ENCODE data around the gene NELFCD.
"Not testable (repeated sequence)": the region's sequence is repeated elsewhere in the genome, so short reads cannot be mapped to it uniquely, and the experiment has no call there.

Gene NELFCD

DNA sequence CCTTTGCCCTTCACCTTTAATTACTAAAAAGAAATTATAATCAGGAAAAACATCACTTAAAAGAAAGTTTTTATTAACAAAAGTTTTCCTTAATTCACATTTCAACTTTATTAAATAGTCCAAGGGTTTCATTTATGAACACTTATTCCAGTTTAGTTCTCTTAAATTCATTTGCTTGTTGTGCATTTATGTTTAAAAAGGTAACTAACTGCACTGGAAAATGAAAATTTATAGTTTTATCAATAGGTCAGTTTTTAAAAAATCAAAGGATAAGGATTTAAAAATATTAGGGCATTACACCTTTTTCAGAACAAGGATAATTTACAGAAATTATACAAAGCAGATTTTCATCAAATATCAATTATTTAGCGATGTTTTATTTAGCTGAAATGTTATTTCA, 52.0 kb downstream of the NELFCD start:
- TF ChIP-seq, protein P1, sequence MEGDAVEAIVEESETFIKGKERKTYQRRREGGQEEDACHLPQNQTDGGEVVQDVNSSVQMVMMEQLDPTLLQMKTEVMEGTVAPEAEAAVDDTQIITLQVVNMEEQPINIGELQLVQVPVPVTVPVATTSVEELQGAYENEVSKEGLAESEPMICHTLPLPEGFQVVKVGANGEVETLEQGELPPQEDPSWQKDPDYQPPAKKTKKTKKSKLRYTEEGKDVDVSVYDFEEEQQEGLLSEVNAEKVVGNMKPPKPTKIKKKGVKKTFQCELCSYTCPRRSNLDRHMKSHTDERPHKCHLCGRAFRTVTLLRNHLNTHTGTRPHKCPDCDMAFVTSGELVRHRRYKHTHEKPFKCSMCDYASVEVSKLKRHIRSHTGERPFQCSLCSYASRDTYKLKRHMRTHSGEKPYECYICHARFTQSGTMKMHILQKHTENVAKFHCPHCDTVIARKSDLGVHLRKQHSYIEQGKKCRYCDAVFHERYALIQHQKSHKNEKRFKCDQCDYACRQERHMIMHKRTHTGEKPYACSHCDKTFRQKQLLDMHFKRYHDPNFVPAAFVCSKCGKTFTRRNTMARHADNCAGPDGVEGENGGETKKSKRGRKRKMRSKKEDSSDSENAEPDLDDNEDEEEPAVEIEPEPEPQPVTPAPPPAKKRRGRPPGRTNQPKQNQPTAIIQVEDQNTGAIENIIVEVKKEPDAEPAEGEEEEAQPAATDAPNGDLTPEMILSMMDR (conservative IDR thresholded peaks at IDR 0.05; ENCODE audit: low read depth, low read length): no peak
- DNase-seq (ENCODE audit: low read depth): no peak
- H3K4me3 ChIP-seq (ENCODE audit: low read length): peak overlapping the region; percentile 60

DNA sequence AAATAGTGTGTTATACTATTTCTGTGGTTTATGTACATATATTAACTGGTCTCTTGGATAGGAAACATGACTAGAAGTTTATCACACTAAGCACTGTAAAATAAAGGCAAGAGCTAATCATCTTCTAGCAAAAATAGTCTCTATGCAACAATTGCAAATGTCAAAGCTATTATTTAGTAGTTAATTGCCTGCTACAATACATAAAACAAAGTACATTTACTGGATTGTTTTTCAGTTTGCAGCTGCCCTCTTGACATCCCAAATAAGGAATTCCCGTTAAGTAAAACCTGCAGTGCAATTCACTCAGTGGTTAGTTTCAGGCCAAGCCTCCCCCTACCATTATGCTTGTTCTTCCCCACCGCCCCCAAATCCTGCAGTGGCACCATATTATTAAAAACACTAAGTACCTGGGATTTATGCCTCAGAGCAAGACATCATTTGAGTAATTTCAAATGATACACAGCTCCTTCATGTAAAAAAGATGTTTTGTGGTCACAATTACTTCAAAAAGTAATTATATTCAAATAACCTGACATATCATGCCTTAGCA, 52.6 kb downstream of the NELFCD start:
- H3K4me3 ChIP-seq (ENCODE audit: low read length): no peak overlapping the region
- TF ChIP-seq, protein P1 (conservative IDR thresholded peaks at IDR 0.05; ENCODE audit: low read depth, low read length): no peak
- no peak for DNase-seq (ENCODE audit: low read depth)

DNA sequence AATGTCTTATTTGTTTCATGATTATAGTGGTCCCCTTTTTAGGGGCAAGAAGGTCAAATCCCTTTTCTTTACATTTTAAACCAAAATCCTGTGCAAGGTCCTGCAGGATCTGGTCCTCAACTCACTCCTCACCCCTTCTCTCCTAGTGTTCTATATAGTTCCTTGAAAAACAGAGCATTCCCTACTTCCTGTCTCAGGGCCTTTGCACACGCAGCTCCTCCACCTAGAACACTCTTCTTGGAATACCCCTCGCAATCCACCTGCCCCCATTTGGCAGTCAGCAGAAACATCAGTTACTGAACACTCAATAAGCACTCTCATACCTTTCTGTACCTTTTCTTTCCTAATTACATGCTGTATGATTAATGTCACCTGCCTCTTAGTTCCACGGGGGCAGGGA, 54.3 kb downstream of the NELFCD start:
- TF ChIP-seq, protein P1 (conservative IDR thresholded peaks at IDR 0.05; ENCODE audit: low read depth, low read length): no peak
- DNase-seq (ENCODE audit: low read depth): no peak
- no peak overlapping the region for H3K4me3 ChIP-seq (ENCODE audit: low read length)

DNA sequence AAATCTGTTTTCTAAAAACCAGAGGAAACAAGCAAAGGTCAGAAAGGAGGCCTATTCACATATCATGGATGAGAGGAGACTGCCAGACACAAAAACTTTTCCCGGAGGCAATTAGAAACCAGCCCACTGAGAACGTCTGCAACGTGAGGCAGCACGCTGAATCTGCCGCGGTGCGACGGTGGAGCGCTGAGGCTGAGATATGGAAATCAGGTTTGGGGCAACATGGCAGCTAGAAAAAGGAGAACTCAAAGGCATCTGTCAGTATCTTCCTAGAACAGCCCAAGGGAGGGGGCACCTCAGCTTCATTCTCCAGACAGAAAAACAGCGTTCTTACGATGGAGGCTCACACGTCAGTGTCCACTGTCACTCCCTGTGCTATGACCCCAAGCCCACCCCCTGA, 56.3 kb downstream of the NELFCD start:
- TF ChIP-seq, protein P1 (conservative IDR thresholded peaks at IDR 0.05; ENCODE audit: low read depth, low read length): no peak
- no peak for DNase-seq (ENCODE audit: low read depth)
- no peak overlapping the region for H3K4me3 ChIP-seq (ENCODE audit: low read length)

DNA sequence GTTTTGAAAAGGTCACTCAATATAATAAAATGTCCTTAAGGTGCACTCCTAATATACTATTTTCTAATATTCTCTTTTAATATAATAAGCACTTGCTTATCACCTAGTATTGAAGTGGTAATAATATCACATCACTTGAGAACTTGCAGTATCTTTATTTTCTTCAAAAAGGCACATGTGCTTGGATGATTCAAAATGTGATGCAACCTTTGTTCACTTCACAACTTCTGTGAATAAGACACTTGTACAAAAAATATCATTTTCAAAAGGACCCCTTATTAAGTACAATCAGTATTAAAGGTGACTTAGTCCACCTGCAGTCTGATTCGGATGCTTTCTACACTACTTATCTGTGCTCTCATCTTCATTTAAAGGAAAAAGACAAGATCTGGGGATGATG, 58.2 kb downstream of the NELFCD start:
- TF ChIP-seq, protein P1 (conservative IDR thresholded peaks at IDR 0.05; ENCODE audit: low read depth, low read length): no peak
- DNase-seq (ENCODE audit: low read depth): no peak

DNA sequence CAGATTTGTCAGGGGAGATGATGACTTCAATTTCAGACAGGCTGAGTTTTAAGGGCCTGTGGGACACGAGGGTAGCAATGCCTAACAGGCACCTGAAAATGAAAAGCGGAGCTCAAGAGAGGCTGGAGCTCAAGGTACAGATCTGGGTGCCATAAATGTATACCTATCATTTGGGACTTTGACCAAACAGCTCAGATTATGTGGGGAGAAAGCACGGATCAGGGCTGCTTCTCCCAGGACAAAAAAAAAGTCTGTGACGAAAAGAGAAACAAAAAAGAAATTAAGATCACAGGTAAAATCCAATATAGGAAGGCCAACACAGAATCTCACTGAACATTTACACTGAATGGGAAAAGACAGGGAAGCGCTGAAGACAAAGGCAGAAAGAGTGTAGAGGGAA, 59.6 kb downstream of the NELFCD start:
- TF ChIP-seq, protein P1 (conservative IDR thresholded peaks at IDR 0.05; ENCODE audit: low read depth, low read length): no peak
- H3K4me3 ChIP-seq (ENCODE audit: low read length): no peak overlapping the region
- no peak for DNase-seq (ENCODE audit: low read depth)

More for the DNA sequence above, 58.2 kb downstream of the NELFCD start:
- H3K4me3 ChIP-seq (ENCODE audit: low read length): no peak overlapping the region

DNA sequence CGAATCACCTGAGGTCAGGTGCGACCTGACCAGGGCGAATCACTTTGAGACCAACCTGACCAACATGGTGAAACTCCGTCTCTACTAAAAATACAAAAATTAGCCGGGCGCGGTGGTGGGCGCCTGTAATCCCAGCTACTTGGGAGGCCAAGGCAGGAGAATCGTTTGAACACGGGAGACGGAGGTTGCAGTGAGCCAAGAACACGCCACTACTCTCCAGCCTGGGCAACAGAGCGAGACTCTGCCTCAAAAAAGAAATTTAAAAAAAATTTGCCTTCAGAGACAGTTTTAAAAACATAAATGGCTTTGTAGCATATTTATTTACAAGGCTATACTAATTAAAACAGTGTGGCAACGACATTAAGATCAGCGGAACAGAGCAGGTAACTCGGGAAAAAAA, 60.4 kb downstream of the NELFCD start:
- DNase-seq (ENCODE audit: low read depth): not testable (repeated sequence)
- H3K4me3 ChIP-seq (ENCODE audit: low read length): peak overlapping the region; percentile 71

All from retinal pigment epithelial cell (primary cell).